T-helper 17 cell (primary cell): ENCODE measurements around the gene ATOH8. TPM values are rescaled to one million over a fixed set of nuclear protein-coding genes. Genes with fewer than 3 reads are reported as not detected.

Experiments used
- ATAC-seq: fragments of 150-1000 bp; cut with Tn5 transposase; 2 replicates; pipeline ENCODE4 v1.10.0; 2021; ENCODE audit warnings: mild to moderate bottlenecking, moderate library complexity
- DNase-seq, 3 donors: peaks; one replicate each; pipeline versions ENCODE4 v3.0.0 to v3.0.0-alpha.2; 2020 to 2021
- H3K9me3 ChIP-seq: one replicate; pipeline ENCODE4 v1.7.0; 2013; ENCODE audit warnings: low read length, mild to moderate bottlenecking; ENCODE audit not compliant: control insufficient read depth, poor library complexity, severe bottlenecking
- H3K27ac Mint-ChIP-seq: one replicate; pipeline ENCODE4 v1.8.0; 2022; ENCODE audit warnings: mild to moderate bottlenecking, moderate library complexity, mixed read lengths
- H3K27me3 Mint-ChIP-seq: one replicate; pipeline ENCODE4 v1.8.0; 2022; ENCODE audit warnings: mixed read lengths
- H3K36me3 Mint-ChIP-seq: one replicate; pipeline ENCODE4 v1.8.0; 2022; ENCODE audit warnings: low read depth, mixed read lengths
- H3K4me1 Mint-ChIP-seq: one replicate; pipeline ENCODE4 v1.8.0; 2022; ENCODE audit warnings: mild to moderate bottlenecking, mixed read lengths
- H3K4me3 Mint-ChIP-seq: one replicate; pipeline ENCODE4 v1.8.0; 2022; ENCODE audit warnings: mild to moderate bottlenecking, moderate library complexity, mixed read lengths
- total RNA-seq, 4 donors: library from RNA in 2 of 4; stranded (reverse) in 2 of 4; gene quantifications; one replicate each; pipeline ENCODE4 v1.2.3 and lab custom pipeline; 2022 to 2026

The ATOH8 gene
- total RNA-seq, 2 donors from 2014 or later = not detected

DNA sequence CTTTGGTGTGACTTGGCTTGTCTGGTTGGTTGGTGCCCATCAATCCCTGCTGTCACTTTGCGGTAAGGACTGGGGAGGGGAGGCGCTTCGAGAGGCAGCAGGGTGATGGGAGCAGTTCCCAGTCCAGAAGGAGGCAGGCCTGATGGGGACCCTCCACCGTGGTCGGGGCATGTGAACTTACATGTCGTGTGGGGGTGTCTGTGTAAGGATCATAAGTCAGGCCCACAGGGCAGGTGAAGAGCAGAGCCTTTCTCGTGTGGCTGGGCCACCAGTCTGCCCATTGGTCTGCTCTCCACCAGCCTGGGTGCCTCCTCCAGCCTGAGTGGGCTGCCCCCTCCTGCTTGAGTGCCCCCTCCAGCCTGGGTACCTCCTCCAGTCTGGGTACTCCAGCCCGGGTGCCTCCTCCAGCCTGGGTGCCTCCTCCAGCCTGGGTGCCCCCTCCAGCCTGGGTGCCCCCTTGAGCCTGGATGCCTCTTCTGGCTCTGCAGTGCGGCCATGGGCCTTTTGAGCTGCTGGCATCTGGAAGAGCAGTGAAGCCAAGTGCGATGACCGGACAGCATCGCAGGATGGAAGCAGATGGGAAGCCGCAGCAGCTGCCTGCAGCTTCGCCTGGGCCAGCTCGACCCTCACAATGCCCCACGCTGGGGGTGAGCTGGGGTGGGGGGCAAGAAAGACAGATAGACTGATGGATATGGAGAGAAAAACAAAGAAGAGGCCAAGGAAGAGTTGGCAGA is 25.0 kb downstream of the ATOH8 start:
- ATAC-seq (no peak), DNase-seq (no peak)
- Mint-ChIP-seq H3K4me3 (no peak overlapping the region), H3K36me3 (no peaks in the 10 kb centered on the region), H3K27ac (no peak overlapping the region), H3K4me1 (no peaks in the 10 kb centered on the region), H3K27me3 (peaks cover 35% of the 10 kb centered on the region)
- no peaks in the 10 kb centered on the region for H3K9me3 ChIP-seq

DNA sequence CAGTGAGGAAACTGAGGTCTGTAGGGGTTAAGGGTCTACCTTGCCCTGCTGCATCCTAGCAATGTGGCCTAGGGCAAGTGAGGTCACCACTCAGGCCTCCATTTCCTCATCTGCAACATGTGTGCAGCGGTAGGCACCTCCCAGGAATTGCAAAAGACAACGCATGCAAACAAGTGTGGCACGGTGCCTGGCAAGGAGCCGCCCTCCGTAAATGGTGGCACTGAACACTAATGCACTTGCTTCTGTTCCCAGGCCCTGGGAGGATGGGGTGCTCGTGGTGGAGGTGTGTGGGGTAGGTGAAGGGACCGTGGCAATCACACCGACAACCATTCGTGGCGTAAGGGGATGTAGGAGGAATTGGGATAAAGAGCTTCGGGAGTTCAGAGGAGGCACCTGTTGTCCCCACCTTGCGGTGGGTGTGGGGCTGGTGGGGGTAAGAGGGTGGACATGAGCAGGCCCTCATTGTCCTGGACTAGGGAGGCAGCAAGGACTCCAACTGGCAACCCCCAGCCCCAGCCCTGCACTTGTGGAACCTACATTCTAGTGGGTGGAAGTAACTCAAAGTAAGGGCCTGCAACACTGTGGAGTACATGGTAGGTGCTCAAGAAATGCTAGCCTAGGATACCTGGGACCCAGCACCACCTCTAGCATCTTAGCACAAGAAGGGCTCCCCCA is 26.0 kb downstream of the ATOH8 start:
- H3K9me3 ChIP-seq = no peaks in the 10 kb centered on the region
- DNase-seq = no peak
- H3K4me3 Mint-ChIP-seq = peak overlapping the region; percentile 33
- H3K4me1 Mint-ChIP-seq = no peaks in the 10 kb centered on the region
- H3K27me3 Mint-ChIP-seq = peaks cover 26% of the 10 kb centered on the region
- no peak overlapping the region for H3K27ac Mint-ChIP-seq
- no peaks in the 10 kb centered on the region for H3K36me3 Mint-ChIP-seq
- ATAC-seq = no peak

DNA sequence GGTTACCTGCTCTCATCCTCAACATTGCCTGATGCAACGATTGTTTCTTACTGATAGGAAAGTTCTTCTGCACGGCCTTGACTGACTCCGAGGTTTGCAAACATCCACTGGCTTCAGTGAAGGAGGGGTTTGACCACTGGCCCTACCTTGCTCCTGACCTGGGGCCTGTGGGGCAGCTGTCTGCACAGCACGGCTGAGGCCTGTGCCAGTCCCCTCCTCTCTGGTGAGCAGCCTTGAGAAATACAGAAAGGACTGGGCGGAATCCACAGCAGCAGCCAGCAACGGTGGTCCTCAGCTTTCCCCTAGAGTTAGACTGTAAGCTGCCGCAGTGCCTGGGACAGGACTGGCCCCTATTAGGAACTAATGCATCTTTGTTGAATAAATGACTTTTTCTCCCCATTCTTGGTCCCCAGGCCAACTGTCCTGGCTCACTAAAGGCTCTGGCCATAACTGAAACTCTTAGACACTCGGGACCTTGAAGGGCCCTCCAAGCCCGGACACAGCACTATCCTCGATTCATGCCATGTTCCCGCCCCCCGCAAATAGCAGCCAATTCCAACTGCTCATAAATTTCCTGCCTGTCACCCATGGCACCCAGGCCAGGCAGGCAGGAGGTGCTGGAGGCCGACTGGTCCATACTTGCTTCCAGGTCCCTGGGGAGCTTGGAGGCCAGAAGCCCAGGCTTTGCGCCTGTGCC is 26.7 kb downstream of the ATOH8 start:
- H3K27ac Mint-ChIP-seq = no peak overlapping the region
- H3K4me3 Mint-ChIP-seq = no peak overlapping the region
- H3K9me3 ChIP-seq = no peaks in the 10 kb centered on the region
- DNase-seq (no peak), ATAC-seq (no peak)
- peaks cover 2% of the 10 kb centered on the region for H3K4me1 Mint-ChIP-seq
- H3K36me3 Mint-ChIP-seq = no peaks in the 10 kb centered on the region
- peaks cover 33% of the 10 kb centered on the region for H3K27me3 Mint-ChIP-seq

DNA sequence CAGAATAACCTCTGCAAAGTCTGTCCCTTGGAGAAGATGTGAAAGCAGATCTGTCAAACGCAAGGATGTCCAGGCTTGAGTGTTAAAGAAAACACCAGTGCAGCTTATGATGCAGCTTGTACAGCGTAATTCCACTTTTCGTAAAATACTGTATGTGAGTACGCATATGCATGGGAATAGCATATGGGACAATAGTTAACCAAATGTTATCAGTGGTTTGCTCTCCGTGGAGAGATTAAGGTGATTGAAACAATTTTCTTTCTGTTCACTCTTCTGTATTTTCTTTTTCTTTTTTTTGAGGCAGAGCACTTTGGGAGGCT is 27.2 kb downstream of the ATOH8 start:
- H3K4me3 Mint-ChIP-seq = no peak overlapping the region
- H3K27ac Mint-ChIP-seq = no peak overlapping the region
- DNase-seq = no peak

DNA sequence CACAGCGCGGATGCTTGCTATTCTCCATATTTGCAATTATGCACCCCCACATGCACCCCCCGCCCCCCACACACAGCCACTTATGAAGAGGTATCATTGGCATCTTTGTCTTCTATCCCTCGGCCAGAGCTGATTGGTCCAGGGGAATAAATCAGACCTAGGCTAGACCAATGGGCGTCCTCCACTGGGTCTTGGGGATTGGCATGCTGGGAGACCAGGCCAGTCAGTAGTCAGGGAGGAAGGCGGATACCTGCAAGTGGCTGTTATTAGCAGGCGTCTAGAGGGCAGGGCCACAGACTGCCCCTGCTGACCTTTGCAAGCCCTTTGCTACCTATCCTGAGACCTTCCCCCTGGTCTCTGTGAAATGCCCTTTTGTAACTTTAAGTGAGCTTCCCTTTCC is 30.0 kb downstream of the ATOH8 start:
- no peaks in the 10 kb centered on the region for H3K36me3 Mint-ChIP-seq
- DNase-seq (no peak), ATAC-seq (no peak)
- H3K27ac Mint-ChIP-seq = no peak overlapping the region
- no peak overlapping the region for H3K4me3 Mint-ChIP-seq
- H3K9me3 ChIP-seq = no peaks in the 10 kb centered on the region
- peaks cover 3% of the 10 kb centered on the region for H3K4me1 Mint-ChIP-seq
- H3K27me3 Mint-ChIP-seq = peaks cover 25% of the 10 kb centered on the region

More for the DNA sequence above, 27.2 kb downstream of the ATOH8 start:
- Mint-ChIP-seq H3K4me1 (peaks cover 3% of the 10 kb centered on the region), H3K36me3 (no peaks in the 10 kb centered on the region), H3K27me3 (peaks cover 38% of the 10 kb centered on the region)
- H3K9me3 ChIP-seq = no peaks in the 10 kb centered on the region
- no peak for ATAC-seq

DNA sequence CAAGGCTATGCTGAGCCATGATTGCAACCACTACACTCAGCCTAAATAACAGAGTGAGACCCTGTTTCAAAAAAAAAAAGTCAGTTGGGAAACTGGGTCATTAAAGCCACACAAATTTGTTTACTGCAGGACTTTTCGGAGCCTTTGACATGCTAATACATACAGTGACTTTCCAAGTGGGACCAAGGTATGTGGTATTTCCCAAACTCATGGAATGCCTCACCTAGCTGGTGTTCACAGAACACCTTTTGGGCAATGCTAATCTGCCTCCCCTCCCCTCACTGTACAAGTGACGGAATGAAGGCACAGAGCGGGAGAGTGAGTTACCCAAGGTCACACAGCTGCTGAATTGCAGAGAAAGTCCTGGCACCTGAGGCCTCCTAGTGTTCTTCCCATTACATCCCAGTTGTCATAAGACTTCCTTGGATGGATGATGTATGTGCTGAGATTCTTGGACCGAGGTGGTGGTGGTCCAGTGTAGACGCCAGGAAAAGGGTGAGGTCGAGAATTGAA is 30.7 kb downstream of the ATOH8 start:
- ATAC-seq = no peak
- Mint-ChIP-seq H3K4me3 (no peak overlapping the region), H3K27me3 (peaks cover 25% of the 10 kb centered on the region)

DNA sequence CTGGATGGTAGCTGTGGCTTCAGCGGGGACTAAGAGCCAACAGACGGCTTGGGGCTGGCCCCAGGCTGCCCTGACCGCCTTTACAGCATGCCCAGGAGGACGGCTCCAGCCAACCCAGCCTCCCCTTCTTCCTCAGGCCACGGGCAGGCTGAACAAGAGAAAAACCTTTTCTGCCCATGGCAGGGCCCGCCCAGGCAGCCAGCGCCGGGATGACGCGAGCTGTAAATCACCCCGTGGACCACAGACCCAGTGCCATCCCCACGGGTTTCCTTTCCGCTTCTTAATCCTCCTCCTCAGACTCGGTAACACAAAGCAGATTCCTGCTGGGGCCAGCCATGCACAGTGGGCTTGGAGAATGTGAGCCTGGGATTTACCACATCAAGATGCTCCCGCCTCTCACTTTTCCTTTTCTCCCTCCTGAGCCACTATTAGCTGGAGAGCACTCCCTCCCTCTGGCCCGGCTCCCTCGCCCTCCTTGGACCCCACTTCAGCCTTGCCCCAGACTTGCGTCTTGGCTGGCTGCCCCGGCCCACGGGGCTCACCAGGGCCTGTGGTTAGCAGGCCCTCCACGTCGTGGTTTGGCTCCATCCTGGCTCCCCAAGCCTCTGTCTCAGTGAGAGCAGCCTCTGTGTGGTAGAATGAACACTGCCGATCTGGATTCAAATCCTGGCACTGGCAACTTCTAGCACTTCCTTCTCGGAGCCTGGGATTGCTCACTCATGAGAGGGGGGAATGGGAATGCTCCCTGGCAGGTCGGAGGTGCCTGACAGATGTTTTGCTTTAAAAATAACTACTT is 31.4 kb downstream of the ATOH8 start:
- no peaks in the 10 kb centered on the region for H3K9me3 ChIP-seq
- ATAC-seq (peak; percentile 25), DNase-seq (no peak)
- H3K36me3 Mint-ChIP-seq = no peaks in the 10 kb centered on the region
- peak overlapping the region; percentile 14 for H3K27ac Mint-ChIP-seq
- peaks cover 28% of the 10 kb centered on the region for H3K27me3 Mint-ChIP-seq
- no peak overlapping the region for H3K4me3 Mint-ChIP-seq
- H3K4me1 Mint-ChIP-seq = peaks cover 3% of the 10 kb centered on the region

More for the DNA sequence above, 30.7 kb downstream of the ATOH8 start:
- Mint-ChIP-seq H3K27ac (no peak overlapping the region), H3K4me1 (peaks cover 3% of the 10 kb centered on the region), H3K36me3 (no peaks in the 10 kb centered on the region)
- no peak for DNase-seq
- H3K9me3 ChIP-seq = no peaks in the 10 kb centered on the region

DNA sequence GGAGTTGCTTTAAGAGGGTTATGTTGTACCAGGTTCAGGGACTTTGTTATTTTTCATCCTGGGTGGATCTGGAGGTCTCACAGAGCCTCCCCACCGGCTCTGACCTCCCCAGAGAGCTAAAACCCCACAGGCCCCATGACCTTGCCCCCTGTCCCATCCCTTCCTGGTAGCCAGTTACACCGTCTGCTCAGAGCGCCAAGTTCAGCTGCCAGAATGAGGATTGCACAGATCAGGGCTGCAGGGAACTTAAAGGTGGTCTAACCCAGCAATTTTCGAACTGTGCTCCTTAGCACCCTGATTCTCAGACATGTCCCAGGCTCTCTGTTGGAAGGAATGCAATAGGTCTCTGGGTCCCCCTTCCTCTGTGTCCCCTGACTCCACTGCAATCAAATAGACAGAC is 32.1 kb downstream of the ATOH8 start:
- H3K27ac Mint-ChIP-seq = peak overlapping the region; percentile 14
- H3K36me3 Mint-ChIP-seq = no peaks in the 10 kb centered on the region
- no peaks in the 10 kb centered on the region for H3K9me3 ChIP-seq
- ATAC-seq = no peak
- peaks cover 31% of the 10 kb centered on the region for H3K27me3 Mint-ChIP-seq
- H3K4me1 Mint-ChIP-seq = peaks cover 3% of the 10 kb centered on the region
- no peak for DNase-seq
- no peak overlapping the region for H3K4me3 Mint-ChIP-seq

DNA sequence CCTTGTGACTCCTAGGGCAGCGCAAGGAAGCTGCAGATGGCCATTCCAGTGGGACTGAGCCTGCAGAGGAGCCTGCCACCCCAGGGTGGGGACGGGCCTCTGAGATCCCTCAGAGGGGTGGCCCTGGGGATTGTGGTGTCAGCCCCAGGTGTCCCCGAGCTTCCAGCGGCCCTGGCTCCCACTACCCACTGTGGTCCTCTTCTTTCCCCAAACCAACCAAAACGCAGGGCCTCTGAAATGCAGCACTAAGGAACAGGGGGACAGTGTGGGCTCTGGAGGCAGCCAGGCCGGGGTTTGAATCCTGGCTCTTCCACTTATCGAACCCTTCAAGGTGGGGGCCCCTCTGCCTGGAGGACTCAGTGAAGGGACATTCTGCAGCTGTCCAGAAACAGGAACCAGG is 32.7 kb downstream of the ATOH8 start:
- H3K27me3 Mint-ChIP-seq = peaks cover 31% of the 10 kb centered on the region
- H3K4me3 Mint-ChIP-seq = no peak overlapping the region
- H3K36me3 Mint-ChIP-seq = no peaks in the 10 kb centered on the region
- peaks cover 3% of the 10 kb centered on the region for H3K4me1 Mint-ChIP-seq
- H3K9me3 ChIP-seq = no peaks in the 10 kb centered on the region
- ATAC-seq = no peak
- DNase-seq = no peak
- H3K27ac Mint-ChIP-seq = no peak overlapping the region

DNA sequence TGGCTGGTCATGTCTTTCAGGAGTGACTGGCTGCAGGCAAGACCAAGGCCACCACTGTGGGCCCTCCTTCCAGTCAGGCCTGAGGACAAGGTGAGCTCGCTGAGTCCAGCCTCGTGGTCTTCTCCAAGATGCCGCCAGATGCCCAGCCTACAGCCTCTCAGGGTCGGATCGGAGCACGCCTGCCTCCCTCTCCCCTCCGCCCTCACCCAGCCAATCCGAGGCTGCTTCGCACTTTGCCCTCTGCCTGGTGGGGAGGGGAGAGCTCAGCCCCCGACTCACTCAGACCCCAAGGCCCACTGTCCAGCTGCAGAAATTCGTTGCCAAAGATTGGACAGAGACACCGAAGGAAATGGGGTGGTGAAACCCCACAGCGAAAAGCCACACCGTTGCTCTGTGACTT is 33.1 kb downstream of the ATOH8 start:
- no peak overlapping the region for H3K27ac Mint-ChIP-seq
- peaks cover 33% of the 10 kb centered on the region for H3K27me3 Mint-ChIP-seq
- ATAC-seq (no peak), DNase-seq (no peak)
- no peaks in the 10 kb centered on the region for H3K9me3 ChIP-seq
- no peak overlapping the region for H3K4me3 Mint-ChIP-seq
- peaks cover 3% of the 10 kb centered on the region for H3K4me1 Mint-ChIP-seq
- no peaks in the 10 kb centered on the region for H3K36me3 Mint-ChIP-seq

DNA sequence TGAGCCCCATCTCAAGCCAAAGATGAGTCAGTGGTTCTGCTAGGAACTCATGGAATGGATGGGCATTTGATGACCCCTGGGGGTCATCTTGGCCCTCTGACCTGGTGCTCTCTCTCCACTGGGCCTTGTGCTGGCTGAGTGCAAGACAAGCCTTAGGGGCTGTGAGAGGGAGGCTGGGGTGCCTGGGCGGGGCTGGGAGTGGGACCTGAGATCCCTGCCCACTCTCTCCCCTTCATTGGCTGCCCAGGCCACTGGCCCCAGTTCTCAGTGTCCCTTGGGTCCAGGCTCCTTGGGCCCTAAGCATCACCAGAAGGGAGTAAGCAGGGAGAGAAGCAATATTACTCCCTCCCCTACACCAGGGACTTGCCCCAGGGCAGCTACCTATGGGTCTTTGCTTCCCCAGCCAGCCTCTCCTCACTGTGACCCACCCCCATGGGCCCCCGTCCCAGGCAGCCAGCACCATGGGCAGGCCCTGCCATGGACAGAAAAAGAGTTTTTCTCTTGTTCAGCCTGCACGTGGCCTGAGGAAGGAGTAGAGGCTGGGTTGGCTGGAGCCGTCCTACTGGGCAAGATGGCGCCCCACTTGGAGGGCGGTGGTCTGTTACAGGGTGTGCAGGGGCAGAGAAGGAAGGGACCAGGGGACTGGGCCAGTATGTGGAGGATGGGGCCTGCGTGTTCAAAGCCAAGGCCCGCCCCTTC is 33.6 kb downstream of the ATOH8 start:
- ATAC-seq (no peak), DNase-seq (no peak)
- H3K27me3 Mint-ChIP-seq = peaks cover 39% of the 10 kb centered on the region
- no peak overlapping the region for H3K27ac Mint-ChIP-seq
- H3K4me3 Mint-ChIP-seq = no peak overlapping the region
- H3K4me1 Mint-ChIP-seq = peaks cover 3% of the 10 kb centered on the region
- H3K36me3 Mint-ChIP-seq = peaks cover under 1% of the 10 kb centered on the region
- H3K9me3 ChIP-seq = no peaks in the 10 kb centered on the region

DNA sequence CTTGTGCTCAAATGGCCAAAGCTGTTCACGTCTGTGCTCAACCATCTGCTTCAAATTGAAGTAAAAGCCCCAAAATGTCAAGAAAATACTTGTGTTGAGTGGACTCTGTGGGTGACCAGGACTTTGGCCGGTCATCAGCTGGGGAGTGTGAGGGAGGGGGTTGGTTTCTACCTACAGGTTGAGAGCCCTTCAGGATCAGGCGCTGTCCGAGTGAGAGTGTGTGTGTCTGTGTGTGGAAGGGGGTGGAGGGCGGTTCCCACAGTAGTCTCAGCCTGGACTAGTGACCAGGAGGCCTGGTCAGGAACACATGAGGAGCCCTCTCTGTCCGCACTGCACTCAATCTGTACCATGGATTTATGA is 34.2 kb downstream of the ATOH8 start:
- peaks cover 44% of the 10 kb centered on the region for H3K27me3 Mint-ChIP-seq
- DNase-seq (no peak), ATAC-seq (no peak)
- peaks cover 3% of the 10 kb centered on the region for H3K4me1 Mint-ChIP-seq
- no peaks in the 10 kb centered on the region for H3K9me3 ChIP-seq
- H3K27ac Mint-ChIP-seq = no peak overlapping the region
- peaks cover 2% of the 10 kb centered on the region for H3K36me3 Mint-ChIP-seq
- no peak overlapping the region for H3K4me3 Mint-ChIP-seq
